ENCODE data around the gene ADAMTSL3. TPM values are rescaled to one million over a fixed set of nuclear protein-coding genes. Genes with fewer than 3 reads are reported as not detected.
"Not testable (repeated sequence)": the region's sequence is repeated elsewhere in the genome, so short reads cannot be mapped to it uniquely, and the experiment has no call there.

The ADAMTSL3 gene
- polyA plus RNA-seq, 1 experiment, result not detected

DNA sequence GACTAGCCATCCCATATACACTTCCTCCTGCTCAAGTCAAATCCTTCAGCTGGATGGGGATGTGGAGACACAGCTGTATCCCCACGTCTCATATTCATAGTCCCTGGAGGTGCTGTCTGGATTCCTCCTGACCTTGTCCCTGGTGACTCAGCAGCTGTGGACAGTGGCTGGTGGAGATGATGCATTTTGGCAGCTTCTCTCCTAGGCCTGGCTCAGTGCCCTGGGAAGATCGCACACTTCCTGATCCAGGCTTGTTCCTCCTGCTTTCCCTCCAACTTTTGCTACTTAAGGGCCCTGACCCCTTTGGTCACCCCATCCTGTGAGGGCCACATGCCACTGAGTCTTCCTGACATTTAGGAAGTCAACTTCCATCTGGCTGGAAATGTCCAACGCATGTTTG, 44.4 kb downstream of the ADAMTSL3 start:
- Histone ChIP-seq H3K4me3 (ENCODE audit: low read depth, low read length) (no peak overlapping the region), H3K36me3 (ENCODE audit: control insufficient read depth, insufficient read depth, low read length) (no peaks in the 10 kb centered on the region), H3K27me3 (ENCODE audit: control insufficient read depth, insufficient read depth, low read length) (no peaks in the 10 kb centered on the region)
- CTCF ChIA-PET, result no interaction called here
- TF ChIP-seq, protein P1, sequence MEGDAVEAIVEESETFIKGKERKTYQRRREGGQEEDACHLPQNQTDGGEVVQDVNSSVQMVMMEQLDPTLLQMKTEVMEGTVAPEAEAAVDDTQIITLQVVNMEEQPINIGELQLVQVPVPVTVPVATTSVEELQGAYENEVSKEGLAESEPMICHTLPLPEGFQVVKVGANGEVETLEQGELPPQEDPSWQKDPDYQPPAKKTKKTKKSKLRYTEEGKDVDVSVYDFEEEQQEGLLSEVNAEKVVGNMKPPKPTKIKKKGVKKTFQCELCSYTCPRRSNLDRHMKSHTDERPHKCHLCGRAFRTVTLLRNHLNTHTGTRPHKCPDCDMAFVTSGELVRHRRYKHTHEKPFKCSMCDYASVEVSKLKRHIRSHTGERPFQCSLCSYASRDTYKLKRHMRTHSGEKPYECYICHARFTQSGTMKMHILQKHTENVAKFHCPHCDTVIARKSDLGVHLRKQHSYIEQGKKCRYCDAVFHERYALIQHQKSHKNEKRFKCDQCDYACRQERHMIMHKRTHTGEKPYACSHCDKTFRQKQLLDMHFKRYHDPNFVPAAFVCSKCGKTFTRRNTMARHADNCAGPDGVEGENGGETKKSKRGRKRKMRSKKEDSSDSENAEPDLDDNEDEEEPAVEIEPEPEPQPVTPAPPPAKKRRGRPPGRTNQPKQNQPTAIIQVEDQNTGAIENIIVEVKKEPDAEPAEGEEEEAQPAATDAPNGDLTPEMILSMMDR (IDR thresholded peaks at IDR 0.05; ENCODE audit: insufficient read depth, low read depth, low read length), result no peak
- no peak for DNase-seq (ENCODE audit: low read depth)
- POLR2A ChIA-PET, result no interaction called here

DNA sequence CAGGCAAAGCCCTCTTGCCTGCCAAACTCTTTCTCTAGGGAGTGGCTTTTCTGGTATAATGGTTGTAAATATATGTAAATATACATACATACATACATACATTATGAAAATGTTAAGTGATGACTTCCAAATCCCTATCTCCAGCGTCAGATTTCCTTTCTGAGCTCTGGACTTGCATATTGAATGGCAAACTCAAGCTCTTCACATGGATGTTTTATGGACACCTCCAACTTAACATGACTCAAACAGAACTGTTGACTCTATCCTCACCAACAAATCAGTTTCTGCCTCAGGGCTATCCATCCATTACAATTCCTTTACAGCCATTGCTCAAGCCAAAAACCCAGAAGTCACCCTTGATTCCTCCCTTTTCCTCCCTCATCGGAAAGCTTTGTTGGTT, 45.1 kb downstream of the ADAMTSL3 start:
- TF ChIP-seq, protein P1 (IDR thresholded peaks at IDR 0.05; ENCODE audit: insufficient read depth, low read depth, low read length), result no peak
- H3K36me3 ChIP-seq (ENCODE audit: control insufficient read depth, insufficient read depth, low read length), result no peaks in the 10 kb centered on the region
- no peak for DNase-seq (ENCODE audit: low read depth)
- no peak overlapping the region for H3K4me3 ChIP-seq (ENCODE audit: low read depth, low read length)
- no peaks in the 10 kb centered on the region for H3K27me3 ChIP-seq (ENCODE audit: control insufficient read depth, insufficient read depth, low read length)
- ChIA-PET CTCF (interaction anchor here (0.6 kb wide), 1 partner anchor 93 kb away, joined by 3 read pairs; no protein-coding TSS in a partner anchor), POLR2A (no interaction called here)

DNA sequence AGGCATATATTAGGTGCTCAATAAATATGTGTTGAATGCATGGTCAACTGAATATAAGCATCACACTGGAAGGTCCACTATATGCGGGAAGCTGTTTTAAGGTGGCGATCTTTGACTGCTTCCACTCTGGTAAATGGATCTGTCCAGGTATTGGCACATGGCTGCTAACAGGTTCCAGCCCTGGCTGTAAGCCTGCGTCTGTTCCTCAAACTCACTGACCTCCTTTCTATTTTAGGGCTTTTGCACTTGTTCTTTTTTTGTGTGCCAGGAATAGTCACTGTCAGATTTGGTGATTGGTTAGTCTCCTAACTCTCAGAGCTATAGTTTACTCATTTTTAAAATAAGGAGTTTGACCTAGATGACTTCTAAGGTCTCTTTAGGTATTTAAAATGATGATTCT, 46.2 kb downstream of the ADAMTSL3 start:
- TF ChIP-seq, protein P1 (IDR thresholded peaks at IDR 0.05; ENCODE audit: insufficient read depth, low read depth, low read length), result no peak
- no peak for DNase-seq (ENCODE audit: low read depth)
- POLR2A ChIA-PET, result no interaction called here
- Histone ChIP-seq H3K36me3 (ENCODE audit: control insufficient read depth, insufficient read depth, low read length) (no peaks in the 10 kb centered on the region), H3K4me3 (ENCODE audit: low read depth, low read length) (no peak overlapping the region), H3K27me3 (ENCODE audit: control insufficient read depth, insufficient read depth, low read length) (no peaks in the 10 kb centered on the region)
- CTCF ChIA-PET, result no interaction called here

DNA sequence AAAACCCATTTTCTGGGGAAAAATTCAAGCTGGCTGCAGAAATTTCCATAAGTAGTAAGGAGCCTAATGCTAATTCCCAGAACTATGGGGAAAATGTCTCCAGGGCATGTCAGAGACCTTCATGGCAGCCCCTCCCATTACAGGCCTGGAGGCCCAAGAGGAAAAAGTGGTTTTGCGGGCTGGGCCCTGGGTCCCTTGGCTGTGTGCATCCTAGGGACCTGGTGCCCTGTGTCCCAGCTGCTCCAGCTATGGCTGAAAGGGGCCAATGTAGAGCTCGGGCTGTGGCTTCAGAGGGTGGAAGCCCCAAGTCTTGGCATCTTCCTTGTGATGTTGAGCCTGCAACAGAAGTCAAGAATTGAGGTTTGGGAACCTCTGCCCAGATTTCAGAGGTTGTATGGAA, 48.4 kb downstream of the ADAMTSL3 start:
- CTCF ChIA-PET; H3K27me3 ChIP-seq (ENCODE audit: control insufficient read depth, insufficient read depth, low read length); H3K36me3 ChIP-seq (ENCODE audit: control insufficient read depth, insufficient read depth, low read length); DNase-seq (ENCODE audit: low read depth); POLR2A ChIA-PET; H3K4me3 ChIP-seq (ENCODE audit: low read depth, low read length): not testable (repeated sequence)

DNA sequence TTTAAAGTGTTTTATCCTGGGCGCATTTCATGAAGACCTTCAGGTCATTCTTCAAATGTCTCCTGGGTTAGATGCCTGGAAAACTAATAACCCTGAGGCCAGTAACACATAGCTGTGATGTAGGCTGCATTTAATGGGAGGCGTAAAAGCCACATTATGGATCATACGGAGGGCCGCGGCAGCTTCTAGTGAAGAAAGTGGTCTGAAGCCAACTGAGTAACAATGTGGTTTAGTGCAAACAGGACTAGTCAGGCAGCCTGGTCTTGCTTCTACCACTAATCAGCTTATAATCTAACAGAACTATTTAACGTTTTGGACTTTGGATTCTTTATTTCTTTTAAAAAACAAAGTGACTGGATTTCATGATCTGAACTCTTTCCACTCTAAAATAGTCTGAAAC, 54.4 kb downstream of the ADAMTSL3 start:
- no peak overlapping the region for H3K4me3 ChIP-seq (ENCODE audit: low read depth, low read length)
- DNase-seq (ENCODE audit: low read depth), result no peak
- no peaks in the 10 kb centered on the region for H3K27me3 ChIP-seq (ENCODE audit: control insufficient read depth, insufficient read depth, low read length)
- no peaks in the 10 kb centered on the region for H3K36me3 ChIP-seq (ENCODE audit: control insufficient read depth, insufficient read depth, low read length)
- CTCF ChIA-PET, result no interaction called here
- TF ChIP-seq, protein P1 (IDR thresholded peaks at IDR 0.05; ENCODE audit: insufficient read depth, low read depth, low read length), result no peak
- POLR2A ChIA-PET, result no interaction called here

DNA sequence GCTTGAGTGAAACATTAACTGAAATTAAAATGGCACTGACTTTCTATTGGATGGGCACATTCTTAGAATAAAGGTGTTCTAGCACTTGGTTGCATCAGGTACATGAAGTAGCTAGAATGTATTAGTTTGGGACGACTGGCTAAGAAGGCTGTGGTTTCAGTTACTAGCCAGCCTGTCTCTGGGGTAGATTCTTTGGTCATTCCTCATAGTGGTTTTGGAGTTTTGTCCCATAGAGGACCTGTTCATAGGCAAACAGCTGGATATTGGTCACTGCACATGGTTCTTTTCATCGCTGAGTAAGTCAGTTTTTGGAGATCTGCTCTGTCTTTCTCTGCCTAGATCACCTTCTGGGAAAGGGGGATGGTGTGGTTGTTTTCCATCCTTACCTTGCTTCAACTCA, 55.3 kb downstream of the ADAMTSL3 start:
- TF ChIP-seq, protein P1 (IDR thresholded peaks at IDR 0.05; ENCODE audit: insufficient read depth, low read depth, low read length), result no peak
- H3K36me3 ChIP-seq (ENCODE audit: control insufficient read depth, insufficient read depth, low read length), result no peaks in the 10 kb centered on the region
- ChIA-PET POLR2A (no interaction called here), CTCF (no interaction called here)
- DNase-seq (ENCODE audit: low read depth), result no peak
- H3K27me3 ChIP-seq (ENCODE audit: control insufficient read depth, insufficient read depth, low read length), result no peaks in the 10 kb centered on the region
- no peak overlapping the region for H3K4me3 ChIP-seq (ENCODE audit: low read depth, low read length)

Measured in BJ (cell line).